Astrocyte (in vitro differentiated cells and primary cell): ENCODE data around the gene WNT3A. TPM values are rescaled to one million over a fixed set of nuclear protein-coding genes. Genes with fewer than 3 reads are reported as not detected.

ENCODE experiments used
- DNase-seq: peaks from one replicate; pipeline ENCODE4 v3.0.0-alpha.2; 2010; ENCODE audit warnings: low read depth
- FAIRE-seq: peaks from 2 replicates; lab custom pipeline; 2011; peaks lifted over from hg19 to GRCh38; lab: Jason Lieb, UNC
- H2AFZ ChIP-seq: 2 replicates; pipeline ENCODE4 v1.6.0; 2012; ENCODE audit warnings: low read depth, low read length, inconsistent platforms
- H3K27ac ChIP-seq: 2 replicates; pipeline ENCODE4 v1.5.1; 2011; ENCODE audit warnings: low read depth, low read length, inconsistent platforms
- H3K27me3 ChIP-seq: 2 replicates; pipeline ENCODE4 v1.6.0; 2011; ENCODE audit warnings: low read length, inconsistent platforms; ENCODE audit not compliant: insufficient read depth
- H3K36me3 ChIP-seq: 2 replicates; pipeline ENCODE4 v1.5.1; 2011; ENCODE audit warnings: low read length, inconsistent platforms; ENCODE audit not compliant: insufficient read depth
- H3K4me1 ChIP-seq: 2 replicates; pipeline ENCODE4 v1.5.1; 2011; ENCODE audit warnings: low read length, inconsistent platforms; ENCODE audit not compliant: insufficient read depth
- H3K4me2 ChIP-seq: 2 replicates; pipeline ENCODE4 v1.6.0; 2012; ENCODE audit warnings: low read length, inconsistent platforms
- H3K4me3 ChIP-seq: 2 replicates; pipeline ENCODE4 v1.5.1; 2011; ENCODE audit warnings: low read depth, mild to moderate bottlenecking, low read length, inconsistent platforms; ENCODE audit not compliant: insufficient read depth
- H3K79me2 ChIP-seq: 2 replicates; pipeline ENCODE4 v1.6.0; 2012; ENCODE audit warnings: mild to moderate bottlenecking, low read length, inconsistent platforms; ENCODE audit not compliant: insufficient read depth
- H3K9ac ChIP-seq: 2 replicates; pipeline ENCODE4 v1.6.0; 2012; ENCODE audit warnings: mild to moderate bottlenecking, low read length, inconsistent platforms
- H3K9me3 ChIP-seq: 2 replicates; pipeline ENCODE4 v1.5.1; 2012; ENCODE audit warnings: low read depth, mild to moderate bottlenecking, low read length, inconsistent platforms; ENCODE audit not compliant: insufficient read depth
- H4K20me1 ChIP-seq: 2 replicates; pipeline ENCODE4 v1.6.0; 2012; ENCODE audit warnings: low read length, inconsistent platforms; ENCODE audit not compliant: insufficient read depth
- H3K27ac Mint-ChIP-seq: one replicate; pipeline ENCODE4 v1.8.0; 2021; ENCODE audit warnings: mild to moderate bottlenecking, mixed read lengths; ENCODE audit not compliant: unreplicated experiment
- H3K27me3 Mint-ChIP-seq: one replicate; pipeline ENCODE4 v1.8.0; 2021; ENCODE audit warnings: low read depth, mixed read lengths; ENCODE audit not compliant: unreplicated experiment
- H3K36me3 Mint-ChIP-seq: one replicate; pipeline ENCODE4 v1.8.0; 2021; ENCODE audit warnings: low read depth, mixed read lengths; ENCODE audit not compliant: unreplicated experiment
- H3K4me1 Mint-ChIP-seq: one replicate; pipeline ENCODE4 v1.8.0; 2021; ENCODE audit warnings: low read depth, mixed read lengths; ENCODE audit not compliant: unreplicated experiment
- H3K4me3 Mint-ChIP-seq: one replicate; pipeline ENCODE4 v1.8.0; 2021; ENCODE audit warnings: mild to moderate bottlenecking, moderate library complexity, mixed read lengths; ENCODE audit not compliant: unreplicated experiment
- H3K9me3 Mint-ChIP-seq: one replicate; pipeline ENCODE4 v1.8.0; 2021; ENCODE audit warnings: mild to moderate bottlenecking, mixed read lengths; ENCODE audit not compliant: unreplicated experiment
- EZH2 ChIP-seq: IDR thresholded peaks from 2 replicates; pipeline ENCODE4 v1.6.1; 2012; ENCODE audit warnings: mild to moderate bottlenecking, low read length, inconsistent platforms; ENCODE audit not compliant: insufficient read depth
- total RNA-seq: library from RNA; stranded (reverse); gene quantifications from 2 replicates; pipeline ENCODE4 v1.2.1, GENCODE V29; 2021
- TF ChIP-seq, protein P1 (sequence below): IDR thresholded peaks from 2 replicates; pipeline ENCODE4 v1.5.1; 2011; ENCODE audit warnings: low read depth, mild to moderate bottlenecking, inconsistent platforms, low read length, moderate library complexity; ENCODE audit not compliant: insufficient read depth

The WNT3A gene
- total RNA-seq, 1 donor from 2014 or later: not detected

DNA sequence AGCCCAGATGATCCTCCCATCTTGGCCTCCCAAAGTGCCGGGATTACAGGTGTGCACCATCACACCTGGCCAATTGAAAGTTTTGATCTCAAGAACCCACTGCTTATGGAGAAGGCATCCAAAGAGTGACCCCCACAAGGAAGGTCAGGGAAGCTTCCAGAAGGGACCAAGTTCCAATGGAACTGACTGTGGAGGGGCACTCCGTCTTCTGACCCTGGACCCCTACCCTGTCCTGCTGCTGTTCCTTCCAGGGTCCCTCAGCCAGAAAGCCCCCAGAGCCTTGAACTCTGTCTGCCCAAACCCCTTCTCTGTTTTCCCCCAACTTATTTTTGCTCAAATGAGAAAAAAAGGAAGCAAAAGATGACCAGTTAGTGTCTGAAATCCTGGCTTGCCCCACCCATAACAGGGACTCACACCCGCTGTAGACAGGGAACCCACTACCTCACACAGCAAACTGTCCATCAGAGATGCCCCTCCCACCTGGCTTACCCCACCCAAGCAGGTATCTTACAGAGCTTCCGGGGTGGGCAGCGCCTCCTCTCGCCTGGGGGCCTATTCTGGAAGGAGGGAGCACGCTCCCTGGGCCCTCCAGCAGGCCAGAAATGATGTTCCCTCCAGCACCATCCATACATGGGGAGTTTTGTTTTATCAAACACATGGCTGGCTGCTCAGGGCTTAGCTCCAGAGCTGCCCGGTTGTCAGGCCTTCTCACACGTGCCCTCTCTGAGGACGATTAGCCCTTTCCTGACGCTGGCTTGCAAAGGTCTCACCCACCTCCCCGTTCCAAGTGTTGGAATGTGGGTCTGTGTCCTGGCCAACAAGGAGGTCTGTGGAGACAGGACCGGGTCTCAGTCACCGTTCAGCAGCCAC is 3.1 kb upstream of the WNT3A start:
- Histone ChIP-seq H3K4me1 (no peaks in the 10 kb centered on the region), H3K4me2 (no peak overlapping the region), H3K9me3 (no peaks in the 10 kb centered on the region), H3K9ac (no peak overlapping the region), H3K36me3 (no peaks in the 10 kb centered on the region), H3K27ac (no peak overlapping the region), H2AFZ (no peak overlapping the region), H3K4me3 (no peak overlapping the region), H4K20me1 (peaks cover 6% of the 10 kb centered on the region), H3K79me2 (no peaks in the 10 kb centered on the region), H3K27me3 (peaks cover 55% of the 10 kb centered on the region)
- no peaks in the 10 kb centered on the region for H3K9me3 Mint-ChIP-seq
- no peak overlapping the region for H3K4me3 Mint-ChIP-seq
- no peaks in the 10 kb centered on the region for H3K36me3 Mint-ChIP-seq
- no peak overlapping the region for H3K27ac Mint-ChIP-seq
- TF ChIP-seq, protein P1, sequence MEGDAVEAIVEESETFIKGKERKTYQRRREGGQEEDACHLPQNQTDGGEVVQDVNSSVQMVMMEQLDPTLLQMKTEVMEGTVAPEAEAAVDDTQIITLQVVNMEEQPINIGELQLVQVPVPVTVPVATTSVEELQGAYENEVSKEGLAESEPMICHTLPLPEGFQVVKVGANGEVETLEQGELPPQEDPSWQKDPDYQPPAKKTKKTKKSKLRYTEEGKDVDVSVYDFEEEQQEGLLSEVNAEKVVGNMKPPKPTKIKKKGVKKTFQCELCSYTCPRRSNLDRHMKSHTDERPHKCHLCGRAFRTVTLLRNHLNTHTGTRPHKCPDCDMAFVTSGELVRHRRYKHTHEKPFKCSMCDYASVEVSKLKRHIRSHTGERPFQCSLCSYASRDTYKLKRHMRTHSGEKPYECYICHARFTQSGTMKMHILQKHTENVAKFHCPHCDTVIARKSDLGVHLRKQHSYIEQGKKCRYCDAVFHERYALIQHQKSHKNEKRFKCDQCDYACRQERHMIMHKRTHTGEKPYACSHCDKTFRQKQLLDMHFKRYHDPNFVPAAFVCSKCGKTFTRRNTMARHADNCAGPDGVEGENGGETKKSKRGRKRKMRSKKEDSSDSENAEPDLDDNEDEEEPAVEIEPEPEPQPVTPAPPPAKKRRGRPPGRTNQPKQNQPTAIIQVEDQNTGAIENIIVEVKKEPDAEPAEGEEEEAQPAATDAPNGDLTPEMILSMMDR: no peak
- no peak for TF ChIP-seq EZH2
- FAIRE-seq: no peak
- peaks cover 81% of the 10 kb centered on the region for H3K27me3 Mint-ChIP-seq
- no peaks in the 10 kb centered on the region for H3K4me1 Mint-ChIP-seq
- DNase-seq: no peak

DNA sequence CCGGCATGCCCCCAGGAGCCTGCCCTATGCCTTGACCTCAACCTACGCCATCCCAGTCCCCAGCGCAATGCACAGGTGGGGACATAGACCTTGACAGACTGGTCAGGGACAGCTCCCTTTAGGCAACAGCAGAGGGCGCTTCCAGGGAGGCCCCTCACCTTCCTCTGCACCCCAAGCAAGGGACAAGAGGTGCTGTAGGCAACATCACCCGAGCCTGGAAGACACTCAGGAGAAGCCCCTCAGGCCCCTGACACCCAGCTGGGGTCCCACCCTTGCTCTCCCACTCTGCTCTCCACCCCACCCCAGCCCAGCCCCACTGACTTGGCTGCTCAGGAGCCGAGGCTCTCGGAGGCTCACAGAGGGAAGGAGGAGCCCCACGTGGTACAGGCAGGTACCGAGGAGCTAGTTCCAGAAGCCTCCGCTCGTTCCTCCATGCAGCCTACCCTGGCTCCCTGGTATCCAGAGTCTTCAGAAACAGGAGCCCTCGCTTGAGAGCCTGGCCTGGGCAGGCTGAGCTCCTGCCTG is 2.4 kb upstream of the WNT3A start:
- H3K4me1 Mint-ChIP-seq: no peaks in the 10 kb centered on the region
- no peak overlapping the region for H2AFZ ChIP-seq
- no peak overlapping the region for H3K4me3 ChIP-seq
- no peaks in the 10 kb centered on the region for H3K9me3 ChIP-seq
- no peak for TF ChIP-seq EZH2
- TF ChIP-seq, protein P1: no peak
- H3K4me3 Mint-ChIP-seq: no peak overlapping the region
- FAIRE-seq (no peak), DNase-seq (no peak)
- peaks cover 58% of the 10 kb centered on the region for H3K27me3 ChIP-seq
- H4K20me1 ChIP-seq: peaks cover 6% of the 10 kb centered on the region
- no peaks in the 10 kb centered on the region for H3K36me3 ChIP-seq
- no peak overlapping the region for H3K27ac Mint-ChIP-seq
- no peak overlapping the region for H3K9ac ChIP-seq
- H3K27ac ChIP-seq: no peak overlapping the region
- H3K79me2 ChIP-seq: no peaks in the 10 kb centered on the region
- peaks cover 81% of the 10 kb centered on the region for H3K27me3 Mint-ChIP-seq
- H3K4me2 ChIP-seq: no peak overlapping the region
- no peaks in the 10 kb centered on the region for H3K9me3 Mint-ChIP-seq
- no peaks in the 10 kb centered on the region for H3K4me1 ChIP-seq
- H3K36me3 Mint-ChIP-seq: no peaks in the 10 kb centered on the region
